H1 (cell line): ENCODE data around the gene GBA2. TPM values are rescaled to one million over a fixed set of nuclear protein-coding genes. Genes with fewer than 3 reads are reported as not detected.

Experiments
- BACH1 ChIP-seq: IDR thresholded peaks from 2 replicates; pipeline ENCODE4 v1.6.1; 2012; ENCODE audit warnings: low read length, improper control_type of control experiment
- CBX8 ChIP-seq: fragments of 300-800, 300-1000 bp; sonication (generic); IDR thresholded peaks from 2 replicates; pipeline ENCODE4 v1.7.1; 2016; ENCODE audit warnings: low read depth, low read length, borderline replicate concordance
- CREB1 ChIP-seq: IDR thresholded peaks from 2 replicates; pipeline ENCODE4 v1.6.1; 2012; ENCODE audit warnings: inconsistent platforms
- GABPA ChIP-seq: IDR thresholded peaks from 2 replicates; pipeline ENCODE4 v1.6.1; 2011; ENCODE audit warnings: mild to moderate bottlenecking, low read length, moderate library complexity, borderline replicate concordance; ENCODE audit not compliant: insufficient read depth
- RAD21 ChIP-seq, 2 experiments: IDR thresholded peaks in 1 of 2; conservative IDR thresholded peaks in 1 of 2; 2 replicates each; pipeline ENCODE4 v1.6.1; 2011; ENCODE audit warnings: low read depth in 2 of 2, low read length in 2 of 2, improper control_type of control experiment in 1 of 2, inconsistent platforms in 1 of 2, mild to moderate bottlenecking in 1 of 2, moderate library complexity in 1 of 2
- YY1 ChIP-seq: IDR thresholded peaks from 2 replicates; pipeline ENCODE4 v1.6.1; 2011; ENCODE audit warnings: low read depth, mild to moderate bottlenecking, low read length
- polyA plus RNA-seq, 7 experiments: library from polyadenylated mRNA; depleted of rRNA in 3 of 7; stranded (reverse) in 5 of 7; unstranded in 2 of 7; fragments of >200 nt in 5 of 7; fragments of 200-250 nt in 2 of 7; gene quantifications; 1 replicate in 5 of 7; 2 replicates in 1 of 7; 4 replicates in 1 of 7; pipeline versions ENCODE4 v1.2.1 to v1.2.3, GENCODE V29; 2011 to 2013; ENCODE audit warnings: missing spikeins in 2 of 7, mixed read lengths in 2 of 7
- total RNA-seq: library from RNA; stranded (reverse); fragmentation: NEBNext Ultra II Directional; extraction: Animal tissue kit (Norgen Biotek cat#: 25700); gene quantifications from 2 replicates; pipeline ENCODE4 v1.2.1, GENCODE V29; 2021
- TF ChIP-seq, protein P1 (sequence below): fragments of 300-600 bp; sonication (generic); IDR thresholded peaks from 2 replicates; pipeline ENCODE4 v1.7.1; 2012; ENCODE audit warnings: low read length, moderate library complexity, mild to moderate bottlenecking, inconsistent platforms; ENCODE audit not compliant: insufficient replicate concordance

Gene GBA2
- total and polyA plus RNA-seq, 2 of the 8 experiments (the other 6 are each of a cell fraction or from before 2014, with no cell fraction given) = 64.2 to 71.9 TPM

DNA sequence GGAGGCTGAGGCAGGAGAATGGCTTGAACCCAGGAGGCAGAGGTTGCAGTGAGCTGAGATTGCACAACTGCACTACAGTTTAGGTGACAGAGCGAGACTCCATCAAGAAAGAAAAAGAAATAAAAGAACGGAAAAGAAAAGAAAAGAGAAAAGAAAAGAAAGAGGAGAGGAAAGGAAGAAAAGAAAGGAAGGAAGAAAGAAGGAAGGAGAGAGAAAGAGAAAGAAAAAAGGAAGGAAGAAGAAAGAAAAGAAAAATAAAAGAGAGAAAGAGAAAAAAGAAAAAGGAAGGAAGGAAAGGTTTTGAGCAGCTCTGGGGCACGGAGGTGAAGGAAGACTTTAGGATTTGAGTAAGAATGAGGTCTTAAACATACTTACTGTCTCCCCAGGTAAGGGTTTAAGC lies 35.5 kb downstream of the GBA2 start (continued):
- TF ChIP-seq, protein P1, sequence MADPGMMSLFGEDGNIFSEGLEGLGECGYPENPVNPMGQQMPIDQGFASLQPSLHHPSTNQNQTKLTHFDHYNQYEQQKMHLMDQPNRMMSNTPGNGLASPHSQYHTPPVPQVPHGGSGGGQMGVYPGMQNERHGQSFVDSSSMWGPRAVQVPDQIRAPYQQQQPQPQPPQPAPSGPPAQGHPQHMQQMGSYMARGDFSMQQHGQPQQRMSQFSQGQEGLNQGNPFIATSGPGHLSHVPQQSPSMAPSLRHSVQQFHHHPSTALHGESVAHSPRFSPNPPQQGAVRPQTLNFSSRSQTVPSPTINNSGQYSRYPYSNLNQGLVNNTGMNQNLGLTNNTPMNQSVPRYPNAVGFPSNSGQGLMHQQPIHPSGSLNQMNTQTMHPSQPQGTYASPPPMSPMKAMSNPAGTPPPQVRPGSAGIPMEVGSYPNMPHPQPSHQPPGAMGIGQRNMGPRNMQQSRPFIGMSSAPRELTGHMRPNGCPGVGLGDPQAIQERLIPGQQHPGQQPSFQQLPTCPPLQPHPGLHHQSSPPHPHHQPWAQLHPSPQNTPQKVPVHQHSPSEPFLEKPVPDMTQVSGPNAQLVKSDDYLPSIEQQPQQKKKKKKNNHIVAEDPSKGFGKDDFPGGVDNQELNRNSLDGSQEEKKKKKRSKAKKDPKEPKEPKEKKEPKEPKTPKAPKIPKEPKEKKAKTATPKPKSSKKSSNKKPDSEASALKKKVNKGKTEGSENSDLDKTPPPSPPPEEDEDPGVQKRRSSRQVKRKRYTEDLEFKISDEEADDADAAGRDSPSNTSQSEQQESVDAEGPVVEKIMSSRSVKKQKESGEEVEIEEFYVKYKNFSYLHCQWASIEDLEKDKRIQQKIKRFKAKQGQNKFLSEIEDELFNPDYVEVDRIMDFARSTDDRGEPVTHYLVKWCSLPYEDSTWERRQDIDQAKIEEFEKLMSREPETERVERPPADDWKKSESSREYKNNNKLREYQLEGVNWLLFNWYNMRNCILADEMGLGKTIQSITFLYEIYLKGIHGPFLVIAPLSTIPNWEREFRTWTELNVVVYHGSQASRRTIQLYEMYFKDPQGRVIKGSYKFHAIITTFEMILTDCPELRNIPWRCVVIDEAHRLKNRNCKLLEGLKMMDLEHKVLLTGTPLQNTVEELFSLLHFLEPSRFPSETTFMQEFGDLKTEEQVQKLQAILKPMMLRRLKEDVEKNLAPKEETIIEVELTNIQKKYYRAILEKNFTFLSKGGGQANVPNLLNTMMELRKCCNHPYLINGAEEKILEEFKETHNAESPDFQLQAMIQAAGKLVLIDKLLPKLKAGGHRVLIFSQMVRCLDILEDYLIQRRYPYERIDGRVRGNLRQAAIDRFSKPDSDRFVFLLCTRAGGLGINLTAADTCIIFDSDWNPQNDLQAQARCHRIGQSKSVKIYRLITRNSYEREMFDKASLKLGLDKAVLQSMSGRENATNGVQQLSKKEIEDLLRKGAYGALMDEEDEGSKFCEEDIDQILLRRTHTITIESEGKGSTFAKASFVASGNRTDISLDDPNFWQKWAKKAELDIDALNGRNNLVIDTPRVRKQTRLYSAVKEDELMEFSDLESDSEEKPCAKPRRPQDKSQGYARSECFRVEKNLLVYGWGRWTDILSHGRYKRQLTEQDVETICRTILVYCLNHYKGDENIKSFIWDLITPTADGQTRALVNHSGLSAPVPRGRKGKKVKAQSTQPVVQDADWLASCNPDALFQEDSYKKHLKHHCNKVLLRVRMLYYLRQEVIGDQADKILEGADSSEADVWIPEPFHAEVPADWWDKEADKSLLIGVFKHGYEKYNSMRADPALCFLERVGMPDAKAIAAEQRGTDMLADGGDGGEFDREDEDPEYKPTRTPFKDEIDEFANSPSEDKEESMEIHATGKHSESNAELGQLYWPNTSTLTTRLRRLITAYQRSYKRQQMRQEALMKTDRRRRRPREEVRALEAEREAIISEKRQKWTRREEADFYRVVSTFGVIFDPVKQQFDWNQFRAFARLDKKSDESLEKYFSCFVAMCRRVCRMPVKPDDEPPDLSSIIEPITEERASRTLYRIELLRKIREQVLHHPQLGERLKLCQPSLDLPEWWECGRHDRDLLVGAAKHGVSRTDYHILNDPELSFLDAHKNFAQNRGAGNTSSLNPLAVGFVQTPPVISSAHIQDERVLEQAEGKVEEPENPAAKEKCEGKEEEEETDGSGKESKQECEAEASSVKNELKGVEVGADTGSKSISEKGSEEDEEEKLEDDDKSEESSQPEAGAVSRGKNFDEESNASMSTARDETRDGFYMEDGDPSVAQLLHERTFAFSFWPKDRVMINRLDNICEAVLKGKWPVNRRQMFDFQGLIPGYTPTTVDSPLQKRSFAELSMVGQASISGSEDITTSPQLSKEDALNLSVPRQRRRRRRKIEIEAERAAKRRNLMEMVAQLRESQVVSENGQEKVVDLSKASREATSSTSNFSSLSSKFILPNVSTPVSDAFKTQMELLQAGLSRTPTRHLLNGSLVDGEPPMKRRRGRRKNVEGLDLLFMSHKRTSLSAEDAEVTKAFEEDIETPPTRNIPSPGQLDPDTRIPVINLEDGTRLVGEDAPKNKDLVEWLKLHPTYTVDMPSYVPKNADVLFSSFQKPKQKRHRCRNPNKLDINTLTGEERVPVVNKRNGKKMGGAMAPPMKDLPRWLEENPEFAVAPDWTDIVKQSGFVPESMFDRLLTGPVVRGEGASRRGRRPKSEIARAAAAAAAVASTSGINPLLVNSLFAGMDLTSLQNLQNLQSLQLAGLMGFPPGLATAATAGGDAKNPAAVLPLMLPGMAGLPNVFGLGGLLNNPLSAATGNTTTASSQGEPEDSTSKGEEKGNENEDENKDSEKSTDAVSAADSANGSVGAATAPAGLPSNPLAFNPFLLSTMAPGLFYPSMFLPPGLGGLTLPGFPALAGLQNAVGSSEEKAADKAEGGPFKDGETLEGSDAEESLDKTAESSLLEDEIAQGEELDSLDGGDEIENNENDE = no peak
- TF ChIP-seq CREB1 = no peak
- no peak for TF ChIP-seq RAD21 (IDR thresholded peaks at IDR 0.05 in 1 of 2, conservative IDR thresholded peaks at IDR 0.05 in 1 of 2; ENCODE audit: low read depth in 2 of 2, low read length in 2 of 2)
- no peak for TF ChIP-seq CBX8
- TF ChIP-seq BACH1 = no peak
- TF ChIP-seq YY1 = no peak
- no peak for TF ChIP-seq GABPA
- TF ChIP-seq, all 59 proteins: peak for 0
